GM12878 (cell line): ENCODE results near the gene SLC66A1. TPM values are rescaled to one million over a fixed set of nuclear protein-coding genes. Genes with fewer than 3 reads are reported as not detected.

Experiments
- ATAC-seq: fragments of 200-7000 bp; cut with Tn5 transposase; 3 replicates; pipeline ENCODE4 v1.9.1; 2020; ENCODE audit warnings: mild to moderate bottlenecking, moderate library complexity
- BruUV-seq: library from RNA; stranded (reverse); fragments of 400-500 nt; replicated peaks from 2 replicates; lab custom pipeline; 2021; lab: Mats Ljungman, UMichigan
- CTCF ChIA-PET: fragments of 300-600 bp; sonication (Branson Sonifier 250); formaldehyde crosslinking; extraction: SDS; loops from one replicate; lab custom pipeline; 2021; ENCODE audit warnings: inconsistent platforms; lab: Yijun Ruan, JAX
- POLR2A ChIA-PET: fragments of 350-600 bp; formaldehyde crosslinking; extraction: SDS; loops from one replicate; lab custom pipeline; 2021; ENCODE audit warnings: inconsistent platforms; lab: Charles Lee
- RAD21 ChIA-PET: fragments of 300-600 bp; sonication (Branson Sonifier 250); formaldehyde crosslinking; loops from one replicate; lab custom pipeline; 2023; ENCODE audit warnings: antibody characterized with exemption; ENCODE audit not compliant: unreplicated experiment; lab: Charles Lee
- SMC1A ChIA-PET: fragments of 300-600 bp; sonication (Branson Sonifier 250); formaldehyde crosslinking; loops from one replicate; lab custom pipeline; 2023; ENCODE audit not compliant: unreplicated experiment, uncharacterized antibody; lab: Charles Lee
- DNase-seq: peaks from one replicate; pipeline ENCODE4 v3.0.0-alpha.2; 2011; ENCODE audit warnings: low read depth, low spot score
- FAIRE-seq: peaks from 3 replicates; lab custom pipeline; 2011; peaks lifted over from hg19 to GRCh38; lab: Jason Lieb, UNC
- H2AFZ ChIP-seq: 2 replicates; pipeline ENCODE4 v1.6.0; 2011; ENCODE audit warnings: low read depth, low read length, control low read depth; ENCODE audit not compliant: control insufficient read depth
- H3K27ac ChIP-seq: 2 replicates; pipeline ENCODE4 v1.5.1; 2011; ENCODE audit warnings: control low read depth; ENCODE audit not compliant: control insufficient read depth, insufficient read depth
- H3K27me3 ChIP-seq, 2 experiments: replicated peaks in 1 of 2; 2 replicates each; pipeline versions ENCODE4 v1.6.0 to v1.6.1; 2011; ENCODE audit warnings: low read length in 1 of 2; ENCODE audit not compliant: control insufficient read depth in 2 of 2, insufficient read depth in 2 of 2
- H3K36me3 ChIP-seq, 2 experiments: 2 replicates each; pipeline ENCODE4 v1.5.1; 2011; ENCODE audit warnings: low read length in 1 of 2; ENCODE audit not compliant: control insufficient read depth in 2 of 2, insufficient read depth in 2 of 2
- H3K4me1 ChIP-seq: 2 replicates; pipeline ENCODE4 v1.6.1; 2011; ENCODE audit warnings: mild to moderate bottlenecking, low read length, moderate library complexity, mixed read lengths; ENCODE audit not compliant: control insufficient read depth, insufficient read depth
- H3K4me2 ChIP-seq: 2 replicates; pipeline ENCODE4 v1.6.0; 2011; ENCODE audit warnings: control low read depth; ENCODE audit not compliant: control insufficient read depth, insufficient read depth
- H3K4me3 ChIP-seq: fragments of 200-600 bp; sonication (generic); 2 replicates; pipeline ENCODE4 v1.5.1; 2016
- H3K79me2 ChIP-seq: 2 replicates; pipeline ENCODE4 v1.6.0; 2011; ENCODE audit warnings: low read length; ENCODE audit not compliant: control insufficient read depth, insufficient read depth
- H3K9ac ChIP-seq: 2 replicates; pipeline ENCODE4 v1.8.0; 2011; ENCODE audit warnings: low read length, control low read depth, mixed read lengths; ENCODE audit not compliant: control insufficient read depth, insufficient read depth
- H3K9me3 ChIP-seq: replicated peaks from 3 replicates; pipeline ENCODE4 v1.5.1; 2011; ENCODE audit warnings: mild to moderate bottlenecking, low read length; ENCODE audit not compliant: control insufficient read depth, insufficient read depth
- H4K20me1 ChIP-seq: 2 replicates; pipeline ENCODE4 v1.6.0; 2011; ENCODE audit not compliant: control insufficient read depth, insufficient read depth
- BMI1 ChIP-seq: fragments of 450-650 bp; IDR thresholded peaks from 2 replicates; pipeline ENCODE4 v1.6.1; 2016; ENCODE audit warnings: mild to moderate bottlenecking, moderate library complexity, borderline replicate concordance
- CEBPZ ChIP-seq: fragments of 150-350 bp; IDR thresholded peaks from 2 replicates; pipeline ENCODE4 v1.6.1; 2016; ENCODE audit warnings: low read depth, low read length
- E4F1 ChIP-seq: fragments of 450-650 bp; IDR thresholded peaks from 2 replicates; pipeline ENCODE4 v1.6.1; 2018; ENCODE audit warnings: borderline replicate concordance, mild to moderate bottlenecking; ENCODE audit not compliant: partially characterized antibody
- EZH2 ChIP-seq: IDR thresholded peaks from 2 replicates; pipeline ENCODE4 v1.6.1; 2012; ENCODE audit warnings: low read depth, mild to moderate bottlenecking, control low read depth, inconsistent platforms, low read length, borderline replicate concordance; ENCODE audit not compliant: control insufficient read depth
- KDM1A ChIP-seq: fragments of 200-600 bp; sonication (generic); IDR thresholded peaks from 2 replicates; pipeline ENCODE4 v1.6.1; 2016; ENCODE audit warnings: borderline replicate concordance
- MTA2 ChIP-seq: fragments of 450-650 bp; IDR thresholded peaks from 2 replicates; pipeline ENCODE4 v1.6.1; 2016; ENCODE audit warnings: low read depth, mild to moderate bottlenecking, moderate library complexity
- MYB ChIP-seq: fragments of 150-350 bp; IDR thresholded peaks from 2 replicates; pipeline ENCODE4 v1.6.1; 2014; ENCODE audit warnings: mild to moderate bottlenecking, low read depth, low read length, borderline replicate concordance
- NBN ChIP-seq: fragments of 450-650 bp; IDR thresholded peaks from 2 replicates; pipeline ENCODE4 v1.6.1; 2016
- NFYA ChIP-seq: IDR thresholded peaks from 2 replicates; pipeline ENCODE4 v1.6.1; 2011; ENCODE audit warnings: low read depth, mild to moderate bottlenecking, low read length, improper control_type of control experiment, borderline replicate concordance
- NFYB ChIP-seq: IDR thresholded peaks from 2 replicates; pipeline ENCODE4 v1.6.1; 2011; ENCODE audit warnings: low read depth, mild to moderate bottlenecking, low read length, improper control_type of control experiment, moderate library complexity; ENCODE audit not compliant: insufficient read depth
- TCF7 ChIP-seq: IDR thresholded peaks from 2 replicates; pipeline ENCODE4 v1.6.1; 2014; ENCODE audit warnings: antibody characterized with exemption, borderline replicate concordance
- USF1 ChIP-seq: IDR thresholded peaks from 2 replicates; pipeline ENCODE4 v1.6.1; 2011; ENCODE audit warnings: borderline replicate concordance, low read depth, mild to moderate bottlenecking, moderate library complexity, mixed read lengths, low read length; ENCODE audit not compliant: insufficient read depth; ENCODE audit errors: extremely low read length
- YBX1 ChIP-seq: fragments of 450-650 bp; IDR thresholded peaks from 2 replicates; pipeline ENCODE4 v1.6.1; 2016; ENCODE audit warnings: antibody characterized with exemption
- ZBTB4 ChIP-seq: fragments of 450-650 bp; formaldehyde crosslinking; IDR thresholded peaks from 2 replicates; pipeline ENCODE4 v1.4.0; 2022; ENCODE audit warnings: mild to moderate bottlenecking, moderate library complexity
- ZNF207 ChIP-seq: fragments of 450-650 bp; IDR thresholded peaks from 2 replicates; pipeline ENCODE4 v1.6.1; 2014; ENCODE audit warnings: antibody characterized with exemption, mild to moderate bottlenecking, borderline replicate concordance
- WGBS: methylation state at CpG from one replicate; pipeline ENCODE4 v1.1.6; 2016; ENCODE audit warnings: low lambda C conversion rate; ENCODE audit not compliant: insufficient replicate concordance, insufficient coverage; ENCODE audit errors: missing lambda C conversion rate; 5-methylcytosine and 5-hydroxymethylcytosine counted together
- in situ Hi-C: fragments of 300-500 bp; cut with MboI; formaldehyde crosslinking; loops from 9 replicates; pipeline ENCODE4 v1.14.3; 2018; ENCODE audit warnings: mixed read lengths
- intact Hi-C: fragments of 100-400 bp; cut with micrococcal nuclease; formaldehyde crosslinking; loops from one replicate; pipeline ENCODE4 v1.14.2; 2022; ENCODE audit not compliant: unreplicated experiment
- polyA plus RNA-seq, 11 experiments: library from polyadenylated mRNA; depleted of rRNA in 4 of 11; unstranded in 6 of 11; stranded (reverse) in 5 of 11; fragments of >200 nt; fragmentation: Nextera tagmentation in 4 of 11; fragmentation: Illumina TruSeq in 1 of 11; extraction: Ambion mirVana in 4 of 11; extraction: Trizol in 1 of 11; gene quantifications; 1 replicate in 1 of 11; 2 replicates in 10 of 11; pipeline versions ENCODE4 v1.2.1 to v1.2.3, GENCODE V29; 2011 to 2016; ENCODE audit warnings: inconsistent platforms in 2 of 11, missing spikeins in 2 of 11, low read depth in 1 of 11
- total RNA-seq, 4 experiments: library from RNA; depleted of rRNA in 3 of 4; stranded (reverse); fragments of >200 nt in 3 of 4; fragmentation: Illumina TruSeq in 1 of 4; extraction: Trizol in 1 of 4; gene quantifications; 2 replicates each; pipeline versions ENCODE4 v1.2.1 to v1.2.3, GENCODE V29; 2013 to 2021

The SLC66A1 gene
- total and polyA plus RNA-seq, 10 of the 15 experiments (the other 5 are each of a cell fraction or from before 2014, with no cell fraction given), result 0.58 to 22.0 (median 10.2) TPM

- FAIRE-seq (no peak), DNase-seq (no peak), ATAC-seq (no peak)
- Histone ChIP-seq H3K4me1 (no peaks in the 10 kb centered on the region), H3K36me3 (peaks cover 24 to 48% of the 10 kb centered on the region in 2 experiments), H3K27ac (no peak overlapping the region), H4K20me1 (no peaks in the 10 kb centered on the region), H3K4me2 (no peak overlapping the region), H3K79me2 (no peaks in the 10 kb centered on the region), H3K9ac (no peak overlapping the region), H3K27me3 (no peaks in the 10 kb centered on the region), H3K4me3 (no peak overlapping the region), H3K9me3 (no peaks in the 10 kb centered on the region), H2AFZ (no peak overlapping the region)
- intact Hi-C loops (no loop called here), in situ Hi-C loops (no loop called here)
- ChIA-PET CTCF (interaction anchor here (0.8 kb wide), 1 partner anchor 10 kb away, joined by 3 read pairs; no protein-coding TSS in a partner anchor), POLR2A (interaction anchor here (0.6 kb wide), 1 partner anchor 1921 kb away, joined by 3 read pairs; no protein-coding TSS in a partner anchor), SMC1A (no interaction called here), RAD21 (no interaction called here)
- no TSS peak for BruUV-seq
- WGBS, result 98% methylated on average over 14 of the region's 14 CpGs
- TF ChIP-seq ZBTB4 (CRISPR knock-in tag), result no peak
- no peak for TF ChIP-seq EZH2
- TF ChIP-seq CEBPZ, result no peak
- TF ChIP-seq USF1, result no peak
- TF ChIP-seq TCF7, result no peak
- no peak for TF ChIP-seq YBX1
- TF ChIP-seq MTA2, result no peak
- TF ChIP-seq MYB, result no peak
- no peak for TF ChIP-seq E4F1
- TF ChIP-seq KDM1A, result no peak
- no peak for TF ChIP-seq BMI1
- no peak for TF ChIP-seq ZNF207
- no peak for TF ChIP-seq NBN
- TF ChIP-seq NFYA, result no peak
- TF ChIP-seq NFYB, result no peak
Measured at GRCh38 chr1:19352839-19353238, 40.7 kb downstream of the SLC66A1 start.
